Measurements from ENCODE around the gene DNM3.
A peak's percentile ranks its signal among the peaks of the same experiment; 100 is the strongest.
"Not testable (repeated sequence)": the region's sequence is repeated elsewhere in the genome, so short reads cannot be mapped to it uniquely, and the experiment has no call there.

The DNM3 gene

GRCh38 chr1:172360985-172361384, 519.7 kb downstream of the DNM3 start:
- DNase-seq (ENCODE audit: low spot score) = no peak

GRCh38 chr1:172363852-172364251, 522.6 kb downstream of the DNM3 start:
- DNase-seq (ENCODE audit: low spot score) = no peak

- DNase-seq (ENCODE audit: low spot score) = not testable (repeated sequence)
Observed at GRCh38 chr1:172371646-172372045, 530.3 kb downstream of the DNM3 start.

- no peak for DNase-seq (ENCODE audit: low spot score)
Observed at GRCh38 chr1:172373864-172374263, 532.6 kb downstream of the DNM3 start.

GRCh38 chr1:172375211-172375631, 533.9 kb downstream of the DNM3 start:
- no peak for DNase-seq (ENCODE audit: low spot score)

GRCh38 chr1:172376431-172376830, 535.1 kb downstream of the DNM3 start:
- DNase-seq (ENCODE audit: low spot score) = no peak

- no peak for DNase-seq (ENCODE audit: low spot score)
Observed at GRCh38 chr1:172377565-172377964, 536.3 kb downstream of the DNM3 start.

- no peak for DNase-seq (ENCODE audit: low spot score)
Observed at GRCh38 chr1:172378109-172378760, 536.9 kb downstream of the DNM3 start.

- peak; percentile 71 for DNase-seq (ENCODE audit: low spot score)
Observed at GRCh38 chr1:172380441-172381244, 539.3 kb downstream of the DNM3 start.

GRCh38 chr1:172381946-172382345, 540.6 kb downstream of the DNM3 start:
- no peak for DNase-seq (ENCODE audit: low spot score)

- no peak for DNase-seq (ENCODE audit: low spot score)
Observed at GRCh38 chr1:172382406-172382805, 541.1 kb downstream of the DNM3 start.

- no peak for DNase-seq (ENCODE audit: low spot score)
Observed at GRCh38 chr1:172382990-172383389, 541.7 kb downstream of the DNM3 start.

- DNase-seq (ENCODE audit: low spot score) = no peak
Observed at GRCh38 chr1:172383536-172383935, 542.2 kb downstream of the DNM3 start.

GRCh38 chr1:172384656-172385055, 543.4 kb downstream of the DNM3 start:
- DNase-seq (ENCODE audit: low spot score) = no peak

GRCh38 chr1:172386046-172386445, 544.7 kb downstream of the DNM3 start:
- no peak for DNase-seq (ENCODE audit: low spot score)

GRCh38 chr1:172388490-172388889, 547.2 kb downstream of the DNM3 start:
- no peak for DNase-seq (ENCODE audit: low spot score)

- DNase-seq (ENCODE audit: low spot score) = no peak
Observed at GRCh38 chr1:172390301-172390682, 549.0 kb downstream of the DNM3 start.

GRCh38 chr1:172390683-172391551, 549.6 kb downstream of the DNM3 start:
- no peak for DNase-seq (ENCODE audit: low spot score)

GRCh38 chr1:172391976-172392375, 550.7 kb downstream of the DNM3 start:
- no peak for DNase-seq (ENCODE audit: low spot score)

- no peak for DNase-seq (ENCODE audit: low spot score)
Observed at GRCh38 chr1:172393354-172393753, 552.1 kb downstream of the DNM3 start.

GRCh38 chr1:172394141-172394751, 552.9 kb downstream of the DNM3 start:
- peak; percentile 86 for DNase-seq (ENCODE audit: low spot score)

- DNase-seq (ENCODE audit: low spot score) = no peak
Observed at GRCh38 chr1:172394811-172395210, 553.5 kb downstream of the DNM3 start.
